ENCODE results near the gene LRRC55. TPM values are rescaled to one million over a fixed set of nuclear protein-coding genes. Genes with fewer than 3 reads are reported as not detected.

The LRRC55 gene
- total and polyA plus RNA-seq, 9 of the 15 experiments (the other 6 are each of a cell fraction or from before 2014, with no cell fraction given): not detected

GRCh38 chr11:57162179-57162898 lies 19.4 kb upstream of the LRRC55 start (continued):
- TF ChIP-seq, protein P1, sequence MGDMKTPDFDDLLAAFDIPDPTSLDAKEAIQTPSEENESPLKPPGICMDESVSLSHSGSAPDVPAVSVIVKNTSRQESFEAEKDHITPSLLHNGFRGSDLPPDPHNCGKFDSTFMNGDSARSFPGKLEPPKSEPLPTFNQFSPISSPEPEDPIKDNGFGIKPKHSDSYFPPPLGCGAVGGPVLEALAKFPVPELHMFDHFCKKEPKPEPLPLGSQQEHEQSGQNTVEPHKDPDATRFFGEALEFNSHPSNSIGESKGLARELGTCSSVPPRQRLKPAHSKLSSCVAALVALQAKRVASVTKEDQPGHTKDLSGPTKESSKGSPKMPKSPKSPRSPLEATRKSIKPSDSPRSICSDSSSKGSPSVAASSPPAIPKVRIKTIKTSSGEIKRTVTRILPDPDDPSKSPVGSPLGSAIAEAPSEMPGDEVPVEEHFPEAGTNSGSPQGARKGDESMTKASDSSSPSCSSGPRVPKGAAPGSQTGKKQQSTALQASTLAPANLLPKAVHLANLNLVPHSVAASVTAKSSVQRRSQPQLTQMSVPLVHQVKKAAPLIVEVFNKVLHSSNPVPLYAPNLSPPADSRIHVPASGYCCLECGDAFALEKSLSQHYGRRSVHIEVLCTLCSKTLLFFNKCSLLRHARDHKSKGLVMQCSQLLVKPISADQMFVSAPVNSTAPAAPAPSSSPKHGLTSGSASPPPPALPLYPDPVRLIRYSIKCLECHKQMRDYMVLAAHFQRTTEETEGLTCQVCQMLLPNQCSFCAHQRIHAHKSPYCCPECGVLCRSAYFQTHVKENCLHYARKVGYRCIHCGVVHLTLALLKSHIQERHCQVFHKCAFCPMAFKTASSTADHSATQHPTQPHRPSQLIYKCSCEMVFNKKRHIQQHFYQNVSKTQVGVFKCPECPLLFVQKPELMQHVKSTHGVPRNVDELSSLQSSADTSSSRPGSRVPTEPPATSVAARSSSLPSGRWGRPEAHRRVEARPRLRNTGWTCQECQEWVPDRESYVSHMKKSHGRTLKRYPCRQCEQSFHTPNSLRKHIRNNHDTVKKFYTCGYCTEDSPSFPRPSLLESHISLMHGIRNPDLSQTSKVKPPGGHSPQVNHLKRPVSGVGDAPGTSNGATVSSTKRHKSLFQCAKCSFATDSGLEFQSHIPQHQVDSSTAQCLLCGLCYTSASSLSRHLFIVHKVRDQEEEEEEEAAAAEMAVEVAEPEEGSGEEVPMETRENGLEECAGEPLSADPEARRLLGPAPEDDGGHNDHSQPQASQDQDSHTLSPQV (IDR thresholded peaks at IDR 0.05): no peak
- TF ChIP-seq KHSRP (IDR thresholded peaks at IDR 0.05): no peak

DNA sequence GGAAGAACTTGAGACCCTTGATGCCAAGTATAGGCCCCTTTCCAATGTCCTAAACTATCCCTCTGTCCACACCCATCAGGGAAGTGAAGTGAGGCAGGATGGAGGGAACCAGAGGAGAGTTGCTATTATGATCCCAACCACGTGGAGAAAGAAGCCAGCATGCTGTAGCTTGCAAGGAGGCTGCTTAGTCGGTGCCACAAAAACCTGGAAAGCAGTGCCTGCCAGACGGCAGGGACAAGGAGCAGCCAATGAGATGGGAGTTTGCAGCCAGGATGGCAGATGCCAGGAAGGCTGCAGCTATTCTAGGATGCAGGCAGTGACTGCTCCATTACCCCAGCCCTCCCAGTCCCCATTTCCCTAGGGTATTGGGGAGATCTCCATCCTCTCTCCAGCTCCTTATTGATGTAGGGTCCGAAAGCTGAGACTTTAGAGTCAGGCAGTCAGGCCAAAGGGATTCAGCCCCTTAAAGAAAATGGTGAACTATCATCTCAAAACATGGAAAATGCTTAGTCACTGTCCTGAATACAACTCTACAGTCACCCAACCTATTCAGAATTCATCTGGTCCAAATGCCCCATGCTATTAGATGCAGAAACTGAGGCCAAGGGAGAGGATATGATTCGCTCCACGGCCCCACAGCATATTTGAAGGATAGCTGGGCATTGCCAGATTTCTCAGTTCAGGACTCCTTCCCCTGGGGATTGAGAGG lies 18.4 kb upstream of the LRRC55 start:
- in situ Hi-C loops (cut with MboI): no loop called here
- peak; percentile 55 for ATAC-seq

More for the DNA sequence above, 18.4 kb upstream of the LRRC55 start:
- DNase-seq (ENCODE audit: extremely low read depth in 1 of 4, low spot score in 3 of 4): no peak
- peak; percentile 38; the same call in 1 of the 2 replicates for TF ChIP-seq MAFK (IDR thresholded peaks at IDR 0.05; ENCODE audit: low read length)
- peak; percentile 85 for TF ChIP-seq C11orf30 (IDR thresholded peaks at IDR 0.05; ENCODE audit: low read depth)
- peak; percentile 75; the same call in 1 of the 2 replicates for TF ChIP-seq NFE2L1 (tag; IDR thresholded peaks at IDR 0.05; ENCODE audit: borderline replicate concordance, low read depth)
- no peak for TF ChIP-seq DPF2 (IDR thresholded peaks at IDR 0.05)
- TF ChIP-seq ZNF764 (CRISPR knock-in tag; IDR thresholded peaks at IDR 0.05; ENCODE audit: low read depth): no peak
- TF ChIP-seq EHMT2 (IDR thresholded peaks at IDR 0.05): 0 out of 2 replicates have a peak, but pooled peaks have one; percentile 38
- peak; percentile 95 for TF ChIP-seq MAFG (tag; conservative IDR thresholded peaks at IDR 0.05)
- no peak for TF ChIP-seq ZNF699 (CRISPR knock-in tag; IDR thresholded peaks at IDR 0.05; ENCODE audit: insufficient replicate concordance)
- TF ChIP-seq ZNF316 (IDR thresholded peaks at IDR 0.05): peak; percentile 79
- peak; percentile 80 for TF ChIP-seq NFE2 (IDR thresholded peaks at IDR 0.05; ENCODE audit: low read depth)
- peak; percentile 76 for TF ChIP-seq MAFF (IDR thresholded peaks at IDR 0.05; ENCODE audit: low read length)
- TF ChIP-seq KDM1A (IDR thresholded peaks at IDR 0.05): no peak
- H3K4me1 ChIP-seq (replicated peaks in 1 of 2; ENCODE audit: control insufficient read depth in 2 of 2, insufficient read depth in 2 of 2, low read length in 2 of 2): no peaks in the 10 kb centered on the region; a peak in 2 of 5 replicates
- no peak overlapping the region for H3K4me3 ChIP-seq
- no peaks in the 10 kb centered on the region for H3K79me2 ChIP-seq (ENCODE audit: control insufficient read depth, insufficient read depth, low read length)
- H3K4me2 ChIP-seq (ENCODE audit: insufficient read depth, low read length): no peak overlapping the region
- H3K27ac ChIP-seq (ENCODE audit: extremely low read depth, low read depth, low read length): no peak overlapping the region
- no peaks in the 10 kb centered on the region for H4K20me1 ChIP-seq (replicated peaks; ENCODE audit: control insufficient read depth, insufficient read depth, low read length)
- BruUV-seq (replicated peaks): no TSS peak
- no peaks in the 10 kb centered on the region for H3K9me1 ChIP-seq (ENCODE audit: control insufficient read depth, insufficient read depth, low read length)
- CTCF ChIA-PET (ENCODE audit: low intra/inter-chr PET ratio): no interaction called here
- 8% methylated on average over 6 of the region's 6 CpGs for WGBS (ENCODE audit: insufficient coverage, low coverage, missing lambda C conversion rate)
- H3K9me3 ChIP-seq (replicated peaks; ENCODE audit: control insufficient read depth, insufficient read depth, low read depth, low read length): no peaks in the 10 kb centered on the region
- no peak overlapping the region for H3K9ac ChIP-seq (ENCODE audit: insufficient read depth in 1 of 2, low read depth in 2 of 2, low read length in 2 of 2)
- no peaks in the 10 kb centered on the region for H3K27me3 ChIP-seq (ENCODE audit: control insufficient read depth in 2 of 2, insufficient read depth in 2 of 2, low read length in 2 of 2)
- intact Hi-C loops (cut with micrococcal nuclease): no loop called here
- H2AFZ ChIP-seq (ENCODE audit: low read depth, low read length): no peak overlapping the region
- no peaks in the 10 kb centered on the region for H3K36me3 ChIP-seq (ENCODE audit: control insufficient read depth, insufficient read depth, low read length)
- POLR2A ChIA-PET: interaction anchor here (0.6 kb wide), 1 partner anchor 1462 kb away, joined by 3 read pairs; no protein-coding TSS in a partner anchor
- FAIRE-seq: no peak
